Measurements from ENCODE around the gene MACROD2.
A peak's percentile ranks its signal among the peaks of the same experiment; 100 is the strongest.
"Not testable (repeated sequence)": the region's sequence is repeated elsewhere in the genome, so short reads cannot be mapped to it uniquely, and the experiment has no call there.

MACROD2 gene

DNA sequence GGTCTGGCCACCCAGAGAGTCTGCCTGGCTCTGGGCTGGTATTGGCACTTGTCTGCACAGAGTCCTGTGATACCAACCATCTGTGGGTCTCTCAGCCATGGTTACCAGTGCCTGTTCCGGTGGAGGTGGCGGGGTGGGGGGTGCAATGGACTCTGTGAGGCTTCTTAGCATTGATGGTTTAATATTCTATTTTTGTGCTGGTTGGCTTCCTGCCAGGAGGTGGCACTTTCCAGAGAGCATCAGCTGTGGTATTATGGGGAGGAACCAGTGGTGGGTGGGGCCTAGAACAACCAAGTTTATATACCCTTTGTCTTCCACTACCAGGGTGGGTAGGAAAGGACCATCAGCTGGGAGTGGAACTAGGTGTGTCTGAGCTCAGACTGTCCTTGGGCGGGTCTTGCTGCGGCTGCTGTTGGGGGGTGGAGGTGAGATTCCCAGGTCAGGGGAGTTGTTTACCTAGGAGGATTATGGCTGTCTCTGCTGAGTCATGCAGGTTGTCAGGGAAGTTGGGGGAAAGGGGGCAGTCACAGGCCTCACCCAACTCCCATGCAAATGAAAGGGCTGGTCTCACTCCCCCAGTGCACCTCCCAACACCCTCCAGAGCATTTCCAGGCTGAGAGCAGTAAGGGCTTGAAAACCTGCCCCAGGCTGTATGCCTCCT, 224.6 kb downstream of the MACROD2 start:
- no peak for DNase-seq (ENCODE audit: low read depth)
- no peak overlapping the region for H3K4me3 ChIP-seq (ENCODE audit: low read depth, low read length)
- no peak for TF ChIP-seq CTCF (IDR thresholded peaks at IDR 0.05; ENCODE audit: low read depth, low read length, missing control alignments)
- in situ Hi-C loops (cut with HindIII; ENCODE audit: low sequenced_read_pairs): no loop called here

DNA sequence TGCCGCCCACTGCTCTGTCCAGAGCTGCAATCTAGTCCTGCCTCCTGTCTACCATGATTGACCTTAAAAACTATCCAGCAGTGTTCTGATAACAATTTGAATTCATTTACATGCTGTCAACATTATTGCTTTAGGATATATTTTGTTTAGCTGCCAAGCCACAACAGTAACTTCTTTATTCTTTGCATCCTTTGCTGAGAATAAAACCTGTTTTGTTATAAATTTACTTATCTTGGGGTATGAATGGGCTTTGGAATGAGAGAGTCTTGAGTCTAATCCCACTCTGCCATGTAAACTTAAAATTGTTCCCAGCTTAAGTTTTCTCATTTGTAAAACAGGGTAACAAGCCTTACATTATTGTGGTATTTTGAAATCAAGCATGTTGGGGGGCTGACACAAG, 225.7 kb downstream of the MACROD2 start:
- in situ Hi-C loops (cut with HindIII; ENCODE audit: low sequenced_read_pairs): no loop called here
- no peak for DNase-seq (ENCODE audit: low read depth)
- TF ChIP-seq CTCF (IDR thresholded peaks at IDR 0.05; ENCODE audit: low read depth, low read length, missing control alignments): no peak
- H3K4me3 ChIP-seq (ENCODE audit: low read depth, low read length): no peak overlapping the region

DNA sequence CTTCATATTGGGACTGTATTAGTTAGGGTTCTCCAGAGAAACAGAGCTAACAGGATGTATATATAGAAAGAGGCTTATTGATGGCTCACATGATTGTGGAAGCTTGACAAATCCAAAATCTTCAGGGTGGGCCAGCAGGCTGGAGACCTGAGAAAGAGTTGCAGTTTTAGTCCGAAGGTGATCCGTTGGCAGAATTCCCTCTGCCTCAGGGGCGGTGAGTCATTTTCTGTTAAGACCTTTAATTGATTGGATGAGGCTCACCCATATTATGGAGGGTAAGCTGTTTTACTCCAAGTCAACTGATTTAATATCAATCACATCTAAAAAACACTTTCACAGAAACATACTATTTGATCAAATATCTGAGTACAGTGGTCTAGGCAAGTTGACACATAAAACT, 228.5 kb downstream of the MACROD2 start:
- no peak for DNase-seq (ENCODE audit: low read depth)
- no peak for TF ChIP-seq CTCF (IDR thresholded peaks at IDR 0.05; ENCODE audit: low read depth, low read length, missing control alignments)
- in situ Hi-C loops (cut with HindIII; ENCODE audit: low sequenced_read_pairs): no loop called here
- no peak overlapping the region for H3K4me3 ChIP-seq (ENCODE audit: low read depth, low read length)

GRCh38 chr20:14226051-14227049, 231.0 kb downstream of the MACROD2 start:
- DNase-seq (ENCODE audit: low read depth); in situ Hi-C loops (cut with HindIII; ENCODE audit: low sequenced_read_pairs): not testable (repeated sequence)
- peak overlapping the region; percentile 24 for H3K4me3 ChIP-seq (ENCODE audit: low read depth, low read length)

GRCh38 chr20:14232650-14233049, 237.3 kb downstream of the MACROD2 start:
- no peak overlapping the region for H3K4me3 ChIP-seq (ENCODE audit: low read depth, low read length)
- in situ Hi-C loops (cut with HindIII; ENCODE audit: low sequenced_read_pairs): no loop called here
- no peak for DNase-seq (ENCODE audit: low read depth)
- TF ChIP-seq CTCF (IDR thresholded peaks at IDR 0.05; ENCODE audit: low read depth, low read length, missing control alignments): no peak

DNA sequence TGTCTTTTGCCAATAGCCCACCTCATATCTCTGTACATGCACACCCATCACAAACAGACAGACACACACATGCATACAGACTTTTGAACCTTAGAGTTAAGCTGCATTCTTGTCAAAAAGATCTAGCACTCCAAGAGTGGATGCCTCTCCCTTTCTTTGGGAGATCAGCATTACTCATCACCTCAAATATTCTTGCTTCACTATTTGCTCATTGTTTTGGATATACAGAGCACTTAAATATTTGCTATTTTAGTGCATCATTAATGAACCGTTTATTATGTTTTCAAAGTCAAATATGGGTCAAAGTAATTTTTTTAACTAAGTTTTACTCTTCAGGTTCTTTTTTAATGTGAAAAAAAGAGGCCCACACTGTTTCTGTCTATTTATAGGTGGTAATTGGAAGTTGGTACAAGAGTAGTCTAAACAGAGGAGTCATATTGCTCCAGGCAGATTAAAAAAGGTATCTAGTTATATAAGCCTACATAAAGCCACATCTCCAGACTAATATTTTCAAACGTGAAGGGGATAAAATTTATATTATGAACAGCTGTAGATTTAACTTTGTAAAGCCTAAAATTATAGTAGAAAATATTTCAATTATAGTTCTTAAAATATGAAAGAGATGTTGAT, 239.5 kb downstream of the MACROD2 start:
- no peak overlapping the region for H3K4me3 ChIP-seq (ENCODE audit: low read depth, low read length)
- DNase-seq (ENCODE audit: low read depth): no peak
- no peak for TF ChIP-seq CTCF (IDR thresholded peaks at IDR 0.05; ENCODE audit: low read depth, low read length, missing control alignments)
- in situ Hi-C loops (cut with HindIII; ENCODE audit: low sequenced_read_pairs): no loop called here

Data from astrocyte of the cerebellum (primary cell).